H1 (cell line): Measurements from ENCODE around the gene SLC38A5. TPM values are rescaled to one million over a fixed set of nuclear protein-coding genes. Genes with fewer than 3 reads are reported as not detected.

Experiments
- CTCF ChIA-PET: fragments of 300-600 bp; sonication (Branson Sonifier 250); formaldehyde crosslinking; loops from one replicate; lab custom pipeline; 2021; ENCODE audit not compliant: partially characterized antibody; lab: Charles Lee
- POLR2A ChIA-PET: fragments of 300-600 bp; sonication (Branson Sonifier 250); formaldehyde crosslinking; loops from one replicate; lab custom pipeline; 2021; ENCODE audit warnings: inconsistent platforms; ENCODE audit not compliant: partially characterized antibody; lab: Charles Lee
- DNase-seq, 2 experiments: peaks; one replicate each; pipeline versions ENCODE4 v3.0.0 to v3.0.0-alpha.2; 2010 to 2022; ENCODE audit warnings: low spot score in 2 of 2, low read depth in 1 of 2, mixed read lengths in 1 of 2
- FAIRE-seq: peaks from 2 replicates; lab custom pipeline; 2011; peaks lifted over from hg19 to GRCh38; lab: Jason Lieb, UNC
- H2AFZ ChIP-seq: 2 replicates; pipeline ENCODE4 v1.8.1; 2012; ENCODE audit warnings: low read length, inconsistent platforms
- H2AK5ac ChIP-seq: 2 replicates; pipeline ENCODE4 v1.6.1; 2013; ENCODE audit warnings: low read depth, low read length
- H2BK120ac ChIP-seq: replicated peaks from 2 replicates; pipeline ENCODE3; 2013; ENCODE audit warnings: low read depth, low read length, inconsistent platforms
- H2BK12ac ChIP-seq: 2 replicates; pipeline ENCODE4 v1.6.1; 2013; ENCODE audit warnings: low read depth, low read length
- H2BK15ac ChIP-seq: 2 replicates; pipeline ENCODE4 v1.6.1; 2013; ENCODE audit warnings: low read length
- H2BK20ac ChIP-seq: 2 replicates; pipeline ENCODE4 v1.6.1; 2013; ENCODE audit warnings: low read length
- H2BK5ac ChIP-seq: 2 replicates; pipeline ENCODE4 v1.6.1; 2013; ENCODE audit warnings: low read depth, low read length
- H3K14ac ChIP-seq: 2 replicates; pipeline ENCODE4 v1.6.1; 2013; ENCODE audit warnings: inconsistent platforms; ENCODE audit not compliant: insufficient read length
- H3K18ac ChIP-seq: 2 replicates; pipeline ENCODE4 v1.6.1; 2013; ENCODE audit warnings: low read length; ENCODE audit errors: extremely low read depth
- H3K23ac ChIP-seq: 2 replicates; pipeline ENCODE4 v1.6.1; 2013; ENCODE audit warnings: inconsistent platforms; ENCODE audit not compliant: insufficient read length
- H3K23me2 ChIP-seq: 2 replicates; pipeline ENCODE4 v1.6.1; 2013; ENCODE audit warnings: low read depth, low read length
- H3K27ac ChIP-seq: 2 replicates; pipeline ENCODE4 v1.6.1; 2011; ENCODE audit warnings: low read depth, low read length, inconsistent platforms
- H3K27me3 ChIP-seq, 4 experiments: replicated peaks in 1 of 4; 1 replicate in 1 of 4; 2 replicates in 3 of 4; pipeline versions ENCODE4 v1.6.1 to v1.8.1; 2011 to 2013; ENCODE audit warnings: low read length in 3 of 4, mild to moderate bottlenecking in 3 of 4, inconsistent platforms in 2 of 4, mixed read lengths in 2 of 4, moderate library complexity in 1 of 4; ENCODE audit not compliant: control insufficient read depth in 3 of 4, insufficient read depth in 3 of 4; ENCODE audit errors: extremely low read depth in 1 of 4
- H3K36me3 ChIP-seq, 4 experiments: 2 replicates each; pipeline versions ENCODE4 v1.6.1 to v1.8.1; 2011 to 2013; ENCODE audit warnings: mild to moderate bottlenecking in 4 of 4, low read length in 3 of 4, moderate library complexity in 2 of 4, control low read depth in 1 of 4, inconsistent platforms in 1 of 4; ENCODE audit not compliant: insufficient read depth in 4 of 4, control insufficient read depth in 2 of 4
- H3K4ac ChIP-seq: replicated peaks from 2 replicates; pipeline ENCODE3; 2013; ENCODE audit warnings: low read length, low read depth, mixed read lengths, inconsistent platforms; ENCODE audit not compliant: insufficient read length
- H3K4me1 ChIP-seq, 4 experiments: replicated peaks in 1 of 4; 1 replicate in 1 of 4; 2 replicates in 3 of 4; pipeline versions ENCODE4 v1.6.1 to v1.8.1; 2011 to 2013; ENCODE audit warnings: low read length in 3 of 4, inconsistent platforms in 2 of 4, mixed read lengths in 1 of 4; ENCODE audit not compliant: insufficient read depth in 4 of 4, control insufficient read depth in 3 of 4
- H3K4me2 ChIP-seq, 2 experiments: 2 replicates each; pipeline versions ENCODE4 v1.6.1 to v1.8.1; 2011 to 2013; ENCODE audit warnings: low read depth in 2 of 2, low read length in 2 of 2, control low read depth in 1 of 2, inconsistent platforms in 1 of 2, mild to moderate bottlenecking in 1 of 2; ENCODE audit not compliant: insufficient read depth in 1 of 2
- H3K4me3 ChIP-seq, 4 experiments: fragments of 200-600, 300-600 bp in 1 of 4; sonication (generic), shearing (Covaris generic), sonication (Bioruptor Twin) in 1 of 4; 2 replicates each; pipeline versions ENCODE4 v1.5.1 to v1.8.1; 2011 to 2016; ENCODE audit warnings: low read length in 4 of 4, low read depth in 3 of 4, control low read depth in 2 of 4, inconsistent platforms in 2 of 4, mild to moderate bottlenecking in 2 of 4, mixed read lengths in 1 of 4, moderate library complexity in 1 of 4; ENCODE audit not compliant: insufficient read depth in 2 of 4; ENCODE audit errors: extremely low read depth in 1 of 4
- H3K56ac ChIP-seq: replicated peaks from 2 replicates; pipeline ENCODE3; 2013; ENCODE audit warnings: low read depth, mild to moderate bottlenecking, mixed read lengths, low read length, inconsistent platforms; ENCODE audit not compliant: insufficient read length
- H3K79me1 ChIP-seq: 2 replicates; pipeline ENCODE4 v1.6.1; 2013; ENCODE audit warnings: low read depth, low read length, control low read depth
- H3K79me2 ChIP-seq, 2 experiments: 2 replicates each; pipeline versions ENCODE4 v1.6.1 to v1.8.1; 2012 to 2013; ENCODE audit warnings: low read length in 2 of 2, mild to moderate bottlenecking in 2 of 2, inconsistent platforms in 1 of 2; ENCODE audit not compliant: insufficient read depth in 2 of 2, control insufficient read depth in 1 of 2
- H3K9ac ChIP-seq, 4 experiments: replicated peaks in 1 of 4; 1 replicate in 1 of 4; 2 replicates in 3 of 4; pipeline versions ENCODE4 v1.6.1 to v1.8.1; 2011 to 2013; ENCODE audit warnings: low read depth in 3 of 4, low read length in 3 of 4, control low read depth in 2 of 4, mild to moderate bottlenecking in 2 of 4, moderate library complexity in 2 of 4, inconsistent platforms in 1 of 4; ENCODE audit errors: extremely low read depth in 1 of 4
- H3K9me3 ChIP-seq, 2 experiments: 2 replicates each; pipeline versions ENCODE4 v1.6.1 to v1.8.1; 2012 to 2013; ENCODE audit warnings: mild to moderate bottlenecking in 2 of 2, moderate library complexity in 2 of 2, control low read depth in 1 of 2, inconsistent platforms in 1 of 2, low read depth in 1 of 2, low read length in 1 of 2, mixed read lengths in 1 of 2; ENCODE audit not compliant: insufficient read depth in 2 of 2
- H4K20me1 ChIP-seq, 2 experiments: replicated peaks in 1 of 2; 2 replicates each; pipeline versions ENCODE3 to v1.8.1; 2011 to 2013; ENCODE audit warnings: inconsistent platforms in 2 of 2, low read length in 2 of 2, mild to moderate bottlenecking in 1 of 2; ENCODE audit not compliant: insufficient read depth in 2 of 2, control insufficient read depth in 1 of 2
- H4K5ac ChIP-seq: 2 replicates; pipeline ENCODE4 v1.6.1; 2013; ENCODE audit warnings: low read length, low read depth, mixed read lengths, inconsistent platforms; ENCODE audit not compliant: insufficient read length
- H4K8ac ChIP-seq: 2 replicates; pipeline ENCODE4 v1.8.0; 2013; ENCODE audit warnings: mild to moderate bottlenecking, moderate library complexity, low read length, inconsistent platforms; ENCODE audit not compliant: insufficient read depth; ENCODE audit errors: extremely low read depth
- H4K91ac ChIP-seq: replicated peaks from 2 replicates; pipeline ENCODE3; 2013; ENCODE audit warnings: low read length, mixed read lengths, inconsistent platforms; ENCODE audit not compliant: insufficient read length
- RAD21 ChIP-seq, 2 experiments: IDR thresholded peaks in 1 of 2; conservative IDR thresholded peaks in 1 of 2; 2 replicates each; pipeline ENCODE4 v1.6.1; 2011; ENCODE audit warnings: low read depth in 2 of 2, low read length in 2 of 2, improper control_type of control experiment in 1 of 2, inconsistent platforms in 1 of 2, mild to moderate bottlenecking in 1 of 2, moderate library complexity in 1 of 2
- TEAD4 ChIP-seq: IDR thresholded peaks from 2 replicates; pipeline ENCODE4 v1.6.1; 2012; ENCODE audit warnings: low read depth, low read length, inconsistent platforms, mixed read lengths
- WGBS, 2 experiments: shearing (Covaris generic) in 1 of 2; methylation state at CpG; one replicate each; pipeline versions ENCODE4 v1.1.6 to v1.1.7; 2013 to 2015; ENCODE audit warnings: low lambda C conversion rate in 2 of 2, mixed read lengths in 2 of 2, inconsistent platforms in 1 of 2, low coverage in 1 of 2, missing lambda C conversion rate in 1 of 2; ENCODE audit not compliant: insufficient replicate concordance in 2 of 2, insufficient coverage in 1 of 2, insufficient read length in 1 of 2; ENCODE audit errors: extremely low coverage in 1 of 2, missing lambda C conversion rate in 1 of 2; 5-methylcytosine and 5-hydroxymethylcytosine counted together
- polyA plus RNA-seq, 7 experiments: library from polyadenylated mRNA; depleted of rRNA in 3 of 7; stranded (reverse) in 5 of 7; unstranded in 2 of 7; fragments of >200 nt in 5 of 7; fragments of 200-250 nt in 2 of 7; gene quantifications; 1 replicate in 5 of 7; 2 replicates in 1 of 7; 4 replicates in 1 of 7; pipeline versions ENCODE4 v1.2.1 to v1.2.3, GENCODE V29; 2011 to 2013; ENCODE audit warnings: missing spikeins in 2 of 7, mixed read lengths in 2 of 7
- total RNA-seq: library from RNA; stranded (reverse); fragmentation: NEBNext Ultra II Directional; extraction: Animal tissue kit (Norgen Biotek cat#: 25700); gene quantifications from 2 replicates; pipeline ENCODE4 v1.2.1, GENCODE V29; 2021
- TF ChIP-seq, protein P1 (sequence below), 3 experiments: IDR thresholded peaks; 1 replicate in 2 of 3; 2 replicates in 1 of 3; pipeline versions ENCODE4 v1.5.1 to v1.6.1; 2011; ENCODE audit warnings: low read length in 3 of 3, mild to moderate bottlenecking in 3 of 3, inconsistent platforms in 2 of 3, low read depth in 1 of 3, moderate library complexity in 1 of 3; ENCODE audit not compliant: insufficient read depth in 1 of 3; ENCODE audit errors: control extremely low read depth in 1 of 3

SLC38A5 gene
- total and polyA plus RNA-seq, 2 of the 8 experiments (the other 6 are each of a cell fraction or from before 2014, with no cell fraction given) = 70.9 to 106 TPM

DNA sequence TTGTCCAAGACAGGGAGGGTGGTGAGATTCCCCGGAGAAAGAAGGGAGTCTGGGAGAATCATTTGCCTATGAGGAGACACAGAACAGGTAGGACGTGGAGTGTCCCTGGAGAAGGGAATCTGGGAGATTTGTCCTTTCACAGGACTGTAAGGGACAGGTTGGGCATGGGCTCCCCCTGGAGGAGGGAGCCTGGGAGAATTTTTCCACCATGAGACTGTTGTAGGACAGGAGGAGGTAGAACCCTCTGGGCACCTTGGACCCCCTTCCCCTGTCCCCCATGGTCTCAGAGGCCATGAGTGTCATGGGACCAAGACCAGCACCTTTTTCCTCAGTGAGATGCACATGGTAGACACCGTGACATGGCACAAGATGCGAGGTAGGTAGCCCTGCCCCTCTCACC, 41.5 kb upstream of the SLC38A5 start:
- FAIRE-seq = no peak

More for the DNA sequence above, 41.5 kb upstream of the SLC38A5 start:
- no peak overlapping the region for H3K4me2 ChIP-seq
- ChIA-PET CTCF (no interaction called here), POLR2A (no interaction called here)
- 61% methylated on average over 3 of the region's 4 CpGs; no CpG with 5 or more reads in 1 of the 2 experiments for WGBS, 2 experiments
- no peaks in the 10 kb centered on the region; a peak in 2 of 7 replicates for H3K27me3 ChIP-seq
- no peaks in the 10 kb centered on the region for H3K9me3 ChIP-seq
- H4K91ac ChIP-seq = no peak overlapping the region
- no peak overlapping the region for H2BK20ac ChIP-seq
- no peak overlapping the region for H2BK15ac ChIP-seq
- no peak overlapping the region for H3K9ac ChIP-seq
- no peak overlapping the region for H3K27ac ChIP-seq
- peaks cover 0 to 2% (median 0%) of the 10 kb centered on the region in 4 experiments; a peak in 3 of 8 replicates for H3K36me3 ChIP-seq
- no peak overlapping the region for H2AFZ ChIP-seq
- no peak overlapping the region for H2BK120ac ChIP-seq
- no peak overlapping the region for H2AK5ac ChIP-seq
- no peaks in the 10 kb centered on the region; the same call in 1 of the 2 replicates for H3K23me2 ChIP-seq
- no peaks in the 10 kb centered on the region for H3K79me1 ChIP-seq
- no peak overlapping the region for H3K4me3 ChIP-seq
- H4K8ac ChIP-seq = no peak overlapping the region
- no peak overlapping the region for H3K14ac ChIP-seq
- no peak overlapping the region for H3K4ac ChIP-seq
- DNase-seq = peak in 1 of 2 experiments; percentile 43
- no peak overlapping the region for H2BK12ac ChIP-seq
- no peaks in the 10 kb centered on the region for H4K20me1 ChIP-seq
- no peak overlapping the region for H2BK5ac ChIP-seq
- H4K5ac ChIP-seq = no peak overlapping the region
- TF ChIP-seq TEAD4 (no peak), RAD21 (IDR thresholded peaks at IDR 0.05 in 1 of 2, conservative IDR thresholded peaks at IDR 0.05 in 1 of 2; ENCODE audit: low read depth in 2 of 2, low read length in 2 of 2) (peak; percentile 35 to 48)
- TF ChIP-seq, protein P1, sequence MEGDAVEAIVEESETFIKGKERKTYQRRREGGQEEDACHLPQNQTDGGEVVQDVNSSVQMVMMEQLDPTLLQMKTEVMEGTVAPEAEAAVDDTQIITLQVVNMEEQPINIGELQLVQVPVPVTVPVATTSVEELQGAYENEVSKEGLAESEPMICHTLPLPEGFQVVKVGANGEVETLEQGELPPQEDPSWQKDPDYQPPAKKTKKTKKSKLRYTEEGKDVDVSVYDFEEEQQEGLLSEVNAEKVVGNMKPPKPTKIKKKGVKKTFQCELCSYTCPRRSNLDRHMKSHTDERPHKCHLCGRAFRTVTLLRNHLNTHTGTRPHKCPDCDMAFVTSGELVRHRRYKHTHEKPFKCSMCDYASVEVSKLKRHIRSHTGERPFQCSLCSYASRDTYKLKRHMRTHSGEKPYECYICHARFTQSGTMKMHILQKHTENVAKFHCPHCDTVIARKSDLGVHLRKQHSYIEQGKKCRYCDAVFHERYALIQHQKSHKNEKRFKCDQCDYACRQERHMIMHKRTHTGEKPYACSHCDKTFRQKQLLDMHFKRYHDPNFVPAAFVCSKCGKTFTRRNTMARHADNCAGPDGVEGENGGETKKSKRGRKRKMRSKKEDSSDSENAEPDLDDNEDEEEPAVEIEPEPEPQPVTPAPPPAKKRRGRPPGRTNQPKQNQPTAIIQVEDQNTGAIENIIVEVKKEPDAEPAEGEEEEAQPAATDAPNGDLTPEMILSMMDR (IDR thresholded peaks at IDR 0.05; ENCODE audit: control extremely low read depth in 1 of 3, insufficient read depth in 1 of 3, low read depth in 1 of 3, low read length in 3 of 3) = peak; percentile 20 to 23 (median 23); a peak in 3 of 4 replicates
- H3K56ac ChIP-seq = no peak overlapping the region
- no peak overlapping the region for H3K18ac ChIP-seq
- H3K4me1 ChIP-seq = peaks cover 0 to 5% (median 2%) of the 10 kb centered on the region in 4 experiments; a peak in 4 of 7 replicates
- no peaks in the 10 kb centered on the region for H3K79me2 ChIP-seq
- no peak overlapping the region for H3K23ac ChIP-seq
